Measurements from ENCODE around the gene HUNK.
A peak's percentile ranks its signal among the peaks of the same experiment; 100 is the strongest.
"Not testable (repeated sequence)": the region's sequence is repeated elsewhere in the genome, so short reads cannot be mapped to it uniquely, and the experiment has no call there.

HUNK gene

DNA sequence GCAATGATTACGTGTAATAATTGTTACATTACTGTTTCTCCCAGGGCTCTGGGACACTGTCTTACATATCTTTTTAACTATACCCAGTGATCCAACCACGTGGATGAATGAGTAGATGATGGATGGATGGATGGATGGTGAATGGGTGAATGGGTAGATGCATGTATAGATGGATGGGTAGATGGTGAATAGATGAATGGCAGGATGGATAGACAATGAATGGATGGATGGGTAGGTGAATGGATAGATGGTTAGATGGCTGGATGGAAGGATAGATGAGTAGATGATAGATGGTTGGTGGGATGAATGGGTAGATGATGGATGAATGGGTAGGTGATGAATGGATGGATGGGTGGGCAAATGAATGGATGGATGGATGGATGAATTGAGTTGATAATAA is 135.9 kb downstream of the HUNK start:
- no peak for DNase-seq

DNA sequence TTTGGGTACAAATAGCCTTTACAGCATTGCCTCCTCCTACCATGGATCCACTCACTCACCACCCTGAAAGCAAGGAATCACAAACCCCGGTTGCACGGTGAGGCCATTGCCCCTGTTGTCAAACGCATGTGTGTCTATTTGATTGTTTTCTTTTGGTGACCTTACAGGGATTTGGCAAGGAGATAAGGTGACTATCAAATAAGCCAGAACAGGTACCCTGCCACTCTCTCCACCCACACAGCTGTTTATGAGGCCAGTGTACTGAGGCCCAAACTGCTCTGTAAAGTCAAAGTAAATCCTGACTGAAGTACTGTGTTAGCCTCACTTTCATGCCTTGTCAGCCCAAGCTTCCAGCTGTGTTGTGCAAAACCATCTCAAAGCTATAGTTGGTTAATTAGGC is 136.4 kb downstream of the HUNK start:
- no peak for DNase-seq

DNA sequence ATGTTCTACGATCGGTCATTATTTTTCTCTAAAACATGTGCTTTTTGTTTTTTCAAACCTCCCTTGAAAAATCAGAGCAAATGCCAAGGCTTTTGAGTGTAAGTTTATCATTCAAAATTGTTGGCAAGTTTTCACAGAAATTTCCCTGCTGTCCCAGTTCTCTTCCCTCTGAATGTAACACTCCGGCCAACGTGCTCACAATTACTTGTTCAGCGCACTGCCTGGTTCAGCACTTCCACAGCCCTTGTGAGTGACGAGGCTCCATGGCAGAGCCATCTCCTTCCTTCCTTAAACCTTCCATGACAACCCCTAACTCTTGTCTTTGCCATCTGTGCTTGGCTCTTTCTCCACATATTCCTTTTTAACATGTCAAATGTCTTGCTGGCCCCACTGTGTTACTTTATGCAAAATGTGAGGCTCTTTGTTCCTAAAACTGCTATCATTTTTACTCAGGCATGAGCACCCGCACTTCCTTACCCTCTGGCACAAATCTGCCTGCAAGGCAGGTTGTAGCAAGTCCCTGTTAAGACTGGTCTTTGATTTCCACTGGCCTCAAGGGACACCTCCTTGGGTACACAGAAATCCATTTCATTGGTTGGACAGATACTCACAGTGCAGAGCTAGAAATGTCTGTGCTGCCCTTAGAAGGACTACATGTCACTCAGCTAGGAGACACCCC is 142.8 kb downstream of the HUNK start:
- peak; percentile 21 for DNase-seq

DNA sequence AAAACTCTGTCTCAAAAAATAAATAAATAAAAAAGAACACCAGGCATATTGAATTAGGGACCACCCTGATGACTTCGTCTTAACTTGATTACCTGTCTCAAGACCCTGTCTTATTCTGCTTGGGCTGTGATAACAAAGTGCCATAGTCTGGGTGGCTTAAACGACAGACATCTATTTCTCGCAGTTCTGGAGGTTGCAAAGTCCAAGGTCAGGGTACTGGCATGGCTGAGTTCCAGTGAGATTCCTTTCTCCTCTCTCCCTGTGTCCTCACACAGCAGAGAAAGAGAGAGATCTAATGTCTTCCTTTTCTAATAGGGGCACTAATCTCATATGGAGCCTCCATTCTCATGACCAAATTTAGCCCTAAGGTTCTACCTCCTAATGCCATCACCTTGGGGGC is 145.6 kb downstream of the HUNK start:
- DNase-seq = no peak

DNA sequence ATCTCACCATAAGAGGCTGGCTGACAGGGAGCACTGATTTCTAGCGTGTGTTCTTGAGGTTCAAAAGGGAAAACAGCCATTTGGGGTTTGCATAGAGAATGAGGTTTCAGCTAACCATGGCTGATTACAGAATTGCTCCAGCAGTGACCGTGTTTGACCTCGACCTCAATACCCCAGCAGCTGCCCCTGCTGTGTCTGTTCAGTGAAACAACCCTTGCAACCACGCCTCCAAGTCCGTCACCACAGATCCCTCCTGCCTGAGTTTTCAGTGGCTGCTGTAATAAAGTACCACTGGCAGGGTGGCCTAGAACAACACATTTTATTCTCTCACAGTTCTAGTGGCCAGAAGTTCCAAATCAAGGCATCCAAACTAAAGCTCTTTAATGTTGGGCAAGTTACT is 147.7 kb downstream of the HUNK start:
- no peak for DNase-seq

DNA sequence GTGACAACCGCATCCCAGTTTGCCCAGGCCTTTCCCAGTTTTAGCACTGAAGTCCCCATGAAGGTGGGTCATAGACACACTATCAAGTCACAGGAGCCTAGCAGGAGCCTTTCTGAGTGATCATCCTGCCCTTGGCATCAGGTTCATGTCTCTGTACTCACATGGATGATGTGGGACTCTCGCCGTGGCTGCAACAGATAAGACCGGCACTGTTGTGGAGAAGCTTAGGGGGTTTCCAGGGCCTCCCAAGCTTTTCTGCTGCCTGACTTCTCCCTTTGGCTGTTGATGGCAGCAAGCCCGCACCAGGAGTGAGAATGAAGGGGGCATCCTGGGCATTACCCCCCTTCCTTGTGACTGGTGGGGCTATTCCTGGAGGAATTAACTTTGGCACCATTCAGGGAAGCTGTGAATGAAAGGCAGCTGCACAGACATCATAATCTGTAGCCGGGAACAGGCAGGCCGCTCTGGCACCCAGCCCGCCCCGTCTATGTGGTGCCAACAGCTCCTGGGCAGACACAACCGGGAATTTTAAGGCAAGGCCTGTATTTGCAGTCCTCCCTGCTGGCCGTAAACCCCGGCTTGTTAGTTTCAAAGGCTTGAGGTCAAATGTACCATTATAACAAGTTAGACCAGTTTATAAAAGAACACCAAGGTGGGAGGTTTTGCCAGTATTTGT is 148.6 kb downstream of the HUNK start:
- no peak for DNase-seq

DNA sequence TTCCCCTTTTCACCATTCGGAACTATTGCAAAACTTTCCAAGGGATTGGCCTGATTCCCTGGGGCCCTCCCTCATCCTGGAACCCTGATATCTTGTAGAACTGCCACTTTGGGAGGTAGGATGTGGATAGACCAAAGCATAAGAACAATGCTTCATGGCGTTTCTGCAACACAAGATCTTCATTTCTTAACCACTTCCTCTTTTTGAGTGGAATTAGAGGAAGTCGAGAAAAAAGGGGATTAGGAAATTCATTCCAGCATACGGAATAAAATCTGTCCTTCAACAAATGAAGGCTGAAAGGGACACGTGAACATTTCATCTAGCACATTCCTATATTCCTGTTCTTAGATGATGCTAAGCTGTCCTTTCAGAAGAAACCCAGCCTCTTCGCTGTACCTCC is 149.3 kb downstream of the HUNK start:
- DNase-seq = no peak

DNA sequence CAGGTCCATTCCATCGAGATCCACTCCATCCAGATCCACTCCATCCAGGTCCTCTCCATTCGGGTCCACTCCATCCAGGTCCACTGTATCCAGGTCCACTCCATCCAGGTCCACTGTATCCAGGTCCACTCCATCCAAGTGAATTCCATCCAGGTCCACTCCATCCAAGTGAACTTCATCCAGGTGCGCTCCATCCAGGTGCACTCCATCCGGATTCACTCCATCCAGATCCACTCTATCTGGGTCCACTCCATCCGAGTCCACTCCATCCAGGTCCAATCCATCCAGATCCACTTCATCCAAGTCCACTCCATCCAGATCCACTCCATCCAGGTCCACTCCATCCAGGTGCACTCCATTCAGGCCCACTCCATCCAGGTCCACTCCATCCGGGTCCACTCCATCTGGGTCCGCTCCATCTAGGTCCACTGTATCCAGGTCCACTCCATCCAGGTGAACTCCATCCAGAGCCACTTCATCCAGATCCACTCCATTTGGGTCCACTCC is 157.4 kb downstream of the HUNK start:
- DNase-seq = no peak

DNA sequence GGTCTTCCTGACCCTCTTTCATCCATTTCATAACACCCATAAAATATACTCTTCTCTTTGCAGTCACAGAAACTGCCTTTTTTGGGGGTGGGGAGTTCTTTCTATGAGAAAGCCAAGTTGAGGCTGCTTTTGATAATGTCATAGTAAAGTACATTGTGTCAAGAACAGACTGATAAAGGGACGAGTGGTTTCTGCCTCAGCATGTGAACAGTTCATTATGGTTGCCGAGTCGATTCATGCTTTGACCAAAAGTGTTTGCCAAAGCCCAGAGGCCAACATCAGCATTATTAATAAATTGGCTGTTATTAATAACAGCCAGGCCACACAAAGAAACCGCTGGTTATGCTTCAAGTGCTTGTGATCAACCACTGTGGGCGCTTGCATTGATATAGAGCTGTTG is 162.0 kb downstream of the HUNK start:
- no peak for DNase-seq

DNA sequence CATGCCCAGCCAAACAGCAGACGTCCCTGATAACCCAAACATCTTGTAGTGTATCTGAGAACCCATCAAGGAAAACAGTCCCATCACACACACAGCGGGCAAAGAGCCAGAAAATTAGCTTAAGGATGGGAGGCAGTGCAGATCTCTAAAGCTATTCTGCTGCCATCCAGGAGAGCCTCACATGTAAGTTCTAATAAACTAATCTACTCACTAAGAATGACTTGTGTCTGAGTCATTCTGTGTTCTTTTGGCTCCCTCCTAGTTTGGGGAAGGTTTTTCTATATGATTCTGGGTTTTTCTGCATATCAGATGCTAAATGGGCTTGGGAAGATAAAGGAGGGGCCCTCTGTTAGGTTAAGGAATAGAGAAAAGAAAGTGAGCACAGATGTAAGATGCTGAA is 162.8 kb downstream of the HUNK start:
- DNase-seq = no peak

DNA sequence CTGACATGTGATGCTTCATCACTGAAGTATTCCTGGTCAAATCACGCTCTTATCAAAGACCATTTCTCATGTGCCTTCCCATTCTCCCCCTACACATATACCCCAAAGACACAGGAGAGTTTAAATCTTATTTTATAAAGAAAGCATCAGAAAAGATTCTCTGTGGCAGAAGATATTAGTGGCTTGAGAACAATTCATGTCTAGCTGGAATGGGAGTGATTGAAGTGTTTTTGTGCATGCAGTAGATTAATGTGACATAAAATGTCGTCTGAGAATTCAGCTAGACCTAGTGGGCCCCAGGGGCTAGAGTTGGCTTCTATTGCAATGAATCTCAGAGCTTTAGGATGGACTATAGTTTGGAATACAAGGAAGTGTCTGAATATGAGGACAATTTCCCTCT is 163.9 kb downstream of the HUNK start:
- no peak for DNase-seq

DNA sequence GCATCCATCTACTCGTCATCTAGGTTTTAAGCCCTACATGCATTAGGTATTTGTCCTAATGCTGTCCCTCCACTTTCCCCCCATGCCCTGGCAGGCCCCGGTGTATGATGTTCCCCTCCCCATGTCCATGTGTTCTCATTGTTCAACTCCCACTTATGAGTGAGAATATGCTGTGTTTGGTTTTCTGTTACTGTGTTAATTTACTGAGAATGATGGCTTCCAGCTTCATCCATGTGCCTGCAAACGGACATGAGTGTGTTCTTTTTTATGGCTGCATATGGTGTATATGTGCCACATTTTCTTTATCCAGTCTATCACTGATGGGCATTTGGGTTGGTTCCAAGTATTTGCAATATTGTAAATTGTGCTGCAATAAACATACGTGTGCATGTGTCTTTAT is 165.9 kb downstream of the HUNK start:
- DNase-seq = not testable (repeated sequence)

DNA sequence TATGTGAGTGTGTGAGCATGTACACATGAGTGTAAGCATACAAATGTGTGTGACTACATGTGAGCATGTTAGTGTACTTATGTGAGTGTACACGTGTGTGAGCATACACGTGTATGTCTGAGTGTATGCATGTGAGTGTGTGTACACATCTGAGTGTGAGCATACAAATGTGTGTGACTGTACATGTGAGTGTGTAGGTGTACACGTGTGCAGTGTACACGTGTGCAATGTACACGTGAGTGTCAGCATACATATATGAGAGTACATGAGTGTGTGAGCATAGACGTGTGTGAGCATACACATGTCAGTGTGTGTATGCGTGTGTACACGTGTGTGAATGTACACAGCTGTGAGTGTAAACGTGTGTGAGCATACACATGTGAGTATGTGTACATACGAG is 170.6 kb downstream of the HUNK start:
- DNase-seq = no peak

DNA sequence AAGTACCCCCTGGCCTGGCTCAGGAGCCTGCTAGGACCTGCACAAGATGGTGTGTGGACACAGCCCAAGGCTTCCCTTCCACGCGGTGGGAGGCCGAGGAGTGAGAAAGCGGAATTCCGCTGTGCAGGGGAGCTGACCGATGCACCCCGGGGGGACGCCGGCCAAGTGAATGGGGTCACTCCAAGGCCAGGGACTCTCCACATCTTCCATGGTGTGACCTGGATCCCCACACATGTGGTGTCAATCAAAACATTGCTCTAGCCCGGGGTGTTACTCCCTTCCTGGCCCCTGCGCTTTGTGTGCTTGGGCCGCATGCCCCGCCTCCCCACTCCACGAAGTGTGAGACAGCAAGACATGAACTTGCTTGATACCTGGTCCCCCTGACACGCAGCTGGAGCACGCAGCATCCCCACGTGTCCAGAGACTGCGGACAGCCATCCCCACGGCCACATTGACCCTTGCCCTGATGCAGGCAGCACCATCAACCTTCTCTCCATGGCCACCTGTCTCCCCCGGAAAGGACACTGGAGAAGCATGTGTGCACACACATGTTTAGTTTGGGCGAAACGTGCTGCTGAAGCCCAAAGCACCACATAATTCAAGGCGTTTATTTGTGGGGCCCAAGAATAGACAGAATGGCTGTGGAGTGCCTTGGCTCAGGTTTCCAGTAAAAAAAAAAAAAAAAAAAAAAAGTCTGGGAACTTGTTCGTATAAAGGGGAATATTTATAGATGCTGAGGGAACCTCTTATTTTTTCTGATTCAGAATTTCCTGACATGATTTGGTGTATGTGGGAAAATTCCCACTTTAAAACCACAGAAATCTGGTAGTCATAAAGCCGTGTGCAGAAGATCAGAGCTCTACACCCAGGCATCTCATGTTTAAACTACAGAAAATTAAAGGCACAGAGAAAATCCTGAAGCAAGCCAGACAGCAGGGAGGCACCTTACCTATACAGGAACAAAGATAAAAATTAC is 171.7 kb downstream of the HUNK start:
- peak; percentile 12 for DNase-seq

DNA sequence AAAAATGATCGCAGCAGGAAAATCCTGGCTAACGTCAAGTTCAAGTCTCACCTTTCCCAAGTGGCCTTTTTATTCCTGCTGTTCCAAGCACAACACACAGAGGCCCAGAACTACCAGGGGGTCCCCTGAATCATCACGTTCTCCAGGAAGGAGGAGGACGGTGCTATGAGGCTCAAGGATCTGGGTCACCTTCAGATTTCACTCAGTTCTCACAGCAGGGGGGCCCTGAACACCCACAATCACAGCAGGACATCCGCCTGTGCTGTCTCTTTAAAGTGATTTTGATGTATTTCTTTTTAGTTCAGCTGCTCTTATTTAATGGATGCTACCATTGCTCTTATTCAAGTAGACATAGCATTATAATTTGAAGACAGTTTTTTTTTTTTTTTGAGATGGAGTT is 173.4 kb downstream of the HUNK start:
- DNase-seq = no peak

DNA sequence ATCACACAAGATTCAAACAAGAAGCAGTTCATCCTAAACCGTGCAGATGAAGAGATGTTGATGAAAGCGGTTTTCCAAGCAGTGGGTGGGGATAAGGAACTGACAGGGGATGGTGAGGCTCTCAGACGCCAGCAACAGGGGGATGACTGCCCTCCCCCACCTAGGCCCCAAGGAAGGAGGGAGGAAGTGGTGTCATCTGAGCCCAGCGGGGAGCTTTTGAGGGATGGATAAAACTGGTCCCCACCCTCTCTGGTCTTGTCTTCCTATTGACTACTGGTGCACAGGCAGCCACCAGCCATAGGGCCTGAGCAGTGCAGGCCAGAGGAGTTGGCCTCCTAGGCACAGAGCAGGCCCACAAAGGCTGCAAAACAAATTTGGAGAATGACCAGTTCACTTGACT is 175.5 kb downstream of the HUNK start:
- DNase-seq = no peak
